Endothelial cell (in vitro differentiated cells): ENCODE data around the gene TREML2. TPM values are rescaled to one million over a fixed set of nuclear protein-coding genes. Genes with fewer than 3 reads are reported as not detected.
A peak's percentile ranks its signal among the peaks of the same experiment; 100 is the strongest.
"Not testable (repeated sequence)": the region's sequence is repeated elsewhere in the genome, so short reads cannot be mapped to it uniquely, and the experiment has no call there.

Source experiments
- DNase-seq: peaks from one replicate; pipeline ENCODE4 v3.0.0; 2021; ENCODE audit warnings: low spot score
- H3K27ac Mint-ChIP-seq: one replicate; pipeline ENCODE4 v1.8.0; 2021; ENCODE audit warnings: mixed read lengths, inconsistent platforms; ENCODE audit not compliant: unreplicated experiment
- H3K27me3 Mint-ChIP-seq: one replicate; pipeline ENCODE4 v1.8.0; 2021; ENCODE audit warnings: mild to moderate bottlenecking, moderate library complexity, mixed read lengths, inconsistent platforms; ENCODE audit not compliant: unreplicated experiment
- H3K36me3 Mint-ChIP-seq: one replicate; pipeline ENCODE4 v1.8.0; 2021; ENCODE audit warnings: mild to moderate bottlenecking, low read depth, mixed read lengths, inconsistent platforms; ENCODE audit not compliant: unreplicated experiment
- H3K4me1 Mint-ChIP-seq: one replicate; pipeline ENCODE4 v1.8.0; 2021; ENCODE audit warnings: mild to moderate bottlenecking, mixed read lengths, inconsistent platforms; ENCODE audit not compliant: unreplicated experiment
- H3K4me3 Mint-ChIP-seq: one replicate; pipeline ENCODE4 v1.8.0; 2021; ENCODE audit warnings: mild to moderate bottlenecking, mixed read lengths, inconsistent platforms; ENCODE audit not compliant: unreplicated experiment
- H3K9me3 Mint-ChIP-seq: one replicate; pipeline ENCODE4 v1.8.0; 2021; ENCODE audit warnings: mixed read lengths, inconsistent platforms; ENCODE audit not compliant: unreplicated experiment
- CTCF ChIP-seq: fragments of 200-600 bp; sonication (generic); IDR thresholded peaks from one replicate; pipeline ENCODE4 v1.5.0; 2021; ENCODE audit warnings: antibody characterized with exemption; ENCODE audit not compliant: unreplicated experiment
- total RNA-seq: library from RNA; stranded (reverse); fragmentation: NEBNext Ultra II Directional; extraction: Animal tissue kit (Norgen Biotek cat#: 25700); gene quantifications from one replicate; pipeline ENCODE4 v1.2.1, GENCODE V29; 2021; ENCODE audit not compliant: unreplicated experiment

The TREML2 gene
- total RNA-seq, 1 donor from 2014 or later: 0.10 TPM

GRCh38 chr6:41190791-41191190, 10.2 kb downstream of the TREML2 start:
- peaks cover 4% of the 10 kb centered on the region for H3K27me3 Mint-ChIP-seq
- H3K4me3 Mint-ChIP-seq: no peak overlapping the region
- peaks cover 11% of the 10 kb centered on the region for H3K4me1 Mint-ChIP-seq
- no peak for DNase-seq
- H3K27ac Mint-ChIP-seq: no peak overlapping the region
- TF ChIP-seq CTCF: no peak
- no peaks in the 10 kb centered on the region for H3K9me3 Mint-ChIP-seq
- H3K36me3 Mint-ChIP-seq: peaks cover 4% of the 10 kb centered on the region

- Mint-ChIP-seq H3K27ac (no peak overlapping the region), H3K36me3 (peaks cover 3% of the 10 kb centered on the region), H3K4me3 (no peak overlapping the region), H3K9me3 (no peaks in the 10 kb centered on the region), H3K27me3 (peaks cover 4% of the 10 kb centered on the region), H3K4me1 (peaks cover 12% of the 10 kb centered on the region)
- no peak for TF ChIP-seq CTCF
- no peak for DNase-seq
These were observed 11.0 kb downstream of the TREML2 start for GRCh38 chr6:41189967-41190366.

- not testable (repeated sequence) for H3K27ac Mint-ChIP-seq, H3K9me3 Mint-ChIP-seq, DNase-seq, H3K27me3 Mint-ChIP-seq, H3K4me3 Mint-ChIP-seq, H3K36me3 Mint-ChIP-seq
- H3K4me1 Mint-ChIP-seq: peaks cover 12% of the 10 kb centered on the region
These were observed 11.9 kb downstream of the TREML2 start for GRCh38 chr6:41189046-41189445.

- DNase-seq: no peak
- no peak overlapping the region for H3K27ac Mint-ChIP-seq
- H3K4me3 Mint-ChIP-seq: no peak overlapping the region
- no peaks in the 10 kb centered on the region for H3K36me3 Mint-ChIP-seq
- H3K27me3 Mint-ChIP-seq: peaks cover 2% of the 10 kb centered on the region
- H3K4me1 Mint-ChIP-seq: peaks cover 12% of the 10 kb centered on the region
- no peak for TF ChIP-seq CTCF
- H3K9me3 Mint-ChIP-seq: no peaks in the 10 kb centered on the region
These were observed 12.7 kb downstream of the TREML2 start for GRCh38 chr6:41187924-41188886.

GRCh38 chr6:41186031-41186562, 14.9 kb downstream of the TREML2 start:
- Mint-ChIP-seq H3K4me3 (no peak overlapping the region), H3K27ac (peak overlapping the region; percentile 58), H3K36me3 (no peaks in the 10 kb centered on the region), H3K4me1 (peaks cover 12% of the 10 kb centered on the region), H3K9me3 (no peaks in the 10 kb centered on the region), H3K27me3 (no peaks in the 10 kb centered on the region)
- peak; percentile 22 for DNase-seq
- no peak for TF ChIP-seq CTCF
